ENCODE measurements around the gene UBE2K.

Gene UBE2K

DNA sequence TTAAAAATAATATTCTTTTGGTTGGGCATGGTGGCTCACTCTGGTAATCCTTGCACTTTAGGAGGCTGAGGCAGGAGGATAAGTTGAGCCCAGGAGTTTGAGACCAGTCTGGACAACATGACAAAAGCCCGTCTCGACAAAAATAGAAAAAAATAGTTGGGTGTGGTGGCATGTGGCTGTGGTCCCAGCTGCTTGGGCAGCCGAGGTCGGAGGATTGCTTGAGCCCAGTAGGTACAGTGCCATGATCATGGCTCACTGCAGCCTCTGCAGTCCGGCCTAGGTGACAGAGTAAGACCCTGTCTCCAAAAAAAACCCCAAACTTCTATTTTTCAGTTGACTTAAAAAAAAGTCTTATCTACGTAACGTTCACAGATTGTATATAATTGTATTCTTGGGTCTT is 23.9 kb downstream of the UBE2K start:
- peaks cover 94% of the 10 kb centered on the region for H3K79me2 ChIP-seq (ENCODE audit: insufficient read depth, low read length)
- no peaks in the 10 kb centered on the region for H3F3A ChIP-seq (ENCODE audit: insufficient read depth)
- H3K36me3 ChIP-seq (ENCODE audit: low read length): no peaks in the 10 kb centered on the region
- peaks cover 10% of the 10 kb centered on the region; the same call in 1 of the 2 replicates for H4K20me1 ChIP-seq (ENCODE audit: low read depth, low read length)
- H3K27me3 ChIP-seq (ENCODE audit: low read length): no peaks in the 10 kb centered on the region
- H3K27ac ChIP-seq (ENCODE audit: low read depth, low read length): no peak overlapping the region
- H3K9me3 ChIP-seq (ENCODE audit: insufficient read depth, low read length): no peaks in the 10 kb centered on the region
- H3K9me2 ChIP-seq (replicated peaks; ENCODE audit: insufficient read depth, low read length): no peaks in the 10 kb centered on the region
- H3K4me2 ChIP-seq (ENCODE audit: low read depth, low read length, poor library complexity, severe bottlenecking): no peak overlapping the region
- no peak overlapping the region for H3K4me3 ChIP-seq (ENCODE audit: insufficient read depth, low read length, poor library complexity, severe bottlenecking)
- no peak overlapping the region for H2AFZ ChIP-seq (ENCODE audit: low read depth, low read length, severe bottlenecking)
- H3K9ac ChIP-seq (ENCODE audit: low read length): no peak overlapping the region
- TF ChIP-seq CTCF (IDR thresholded peaks at IDR 0.05; ENCODE audit: insufficient read depth, low read length, poor library complexity, severe bottlenecking): no peak

GRCh38 chr4:39729557-39729956 is 31.6 kb downstream of the UBE2K start:
- no peak overlapping the region for H3K27ac ChIP-seq (ENCODE audit: low read depth, low read length)
- H3K27me3 ChIP-seq (ENCODE audit: low read length): no peaks in the 10 kb centered on the region
- H3K9ac ChIP-seq (ENCODE audit: low read length): no peak overlapping the region
- H3K9me2 ChIP-seq (replicated peaks; ENCODE audit: insufficient read depth, low read length): no peaks in the 10 kb centered on the region
- peaks cover 9% of the 10 kb centered on the region; the same call in 1 of the 2 replicates for H4K20me1 ChIP-seq (ENCODE audit: low read depth, low read length)
- no peaks in the 10 kb centered on the region for H3K9me3 ChIP-seq (ENCODE audit: insufficient read depth, low read length)
- TF ChIP-seq CTCF (IDR thresholded peaks at IDR 0.05; ENCODE audit: insufficient read depth, low read length, poor library complexity, severe bottlenecking) (no peak), EZH2phosphoT487 (conservative IDR thresholded peaks at IDR 0.05; ENCODE audit: low read length) (no peak)
- H3K4me2 ChIP-seq (ENCODE audit: low read depth, low read length, poor library complexity, severe bottlenecking): no peak overlapping the region
- peaks cover 98% of the 10 kb centered on the region for H3K79me2 ChIP-seq (ENCODE audit: insufficient read depth, low read length)
- H3F3A ChIP-seq (ENCODE audit: insufficient read depth): peaks cover 5% of the 10 kb centered on the region; the same call in 1 of the 2 replicates
- no peak overlapping the region for H3K4me3 ChIP-seq (ENCODE audit: insufficient read depth, low read length, poor library complexity, severe bottlenecking)
- H3K36me3 ChIP-seq (ENCODE audit: low read length): no peaks in the 10 kb centered on the region
- no peak overlapping the region for H2AFZ ChIP-seq (ENCODE audit: low read depth, low read length, severe bottlenecking)

- Histone ChIP-seq H4K20me1 (ENCODE audit: low read depth, low read length) (peaks cover 4% of the 10 kb centered on the region; the same call in 1 of the 2 replicates), H3K27me3 (ENCODE audit: low read length) (no peaks in the 10 kb centered on the region), H3K36me3 (ENCODE audit: low read length) (no peaks in the 10 kb centered on the region), H2AFZ (ENCODE audit: low read depth, low read length, severe bottlenecking) (no peak overlapping the region), H3K9me2 (replicated peaks; ENCODE audit: insufficient read depth, low read length) (no peaks in the 10 kb centered on the region), H3K4me3 (ENCODE audit: insufficient read depth, low read length, poor library complexity, severe bottlenecking) (no peak overlapping the region), H3K79me2 (ENCODE audit: insufficient read depth, low read length) (peaks cover 98% of the 10 kb centered on the region), H3K27ac (ENCODE audit: low read depth, low read length) (no peak overlapping the region), H3K4me2 (ENCODE audit: low read depth, low read length, poor library complexity, severe bottlenecking) (no peak overlapping the region), H3F3A (ENCODE audit: insufficient read depth) (peaks cover 5% of the 10 kb centered on the region; the same call in 1 of the 2 replicates), H3K9ac (ENCODE audit: low read length) (no peak overlapping the region), H3K9me3 (ENCODE audit: insufficient read depth, low read length) (no peaks in the 10 kb centered on the region)
- TF ChIP-seq EZH2phosphoT487 (conservative IDR thresholded peaks at IDR 0.05; ENCODE audit: low read length): no peak
- TF ChIP-seq CTCF (IDR thresholded peaks at IDR 0.05; ENCODE audit: insufficient read depth, low read length, poor library complexity, severe bottlenecking): no peak
These were observed 32.1 kb downstream of the UBE2K start for GRCh38 chr4:39730072-39730471.

All from SU-DHL-6 (cell line).